PC-9 (cell line): Measurements from ENCODE around the gene TMEM9B. TPM values are rescaled to one million over a fixed set of nuclear protein-coding genes. Genes with fewer than 3 reads are reported as not detected.
A peak's percentile ranks its signal among the peaks of the same experiment; 100 is the strongest.

Experiments used
- BruUV-seq: library from RNA; stranded (reverse); fragments of 400-500 nt; replicated peaks from 2 replicates; lab custom pipeline; 2021; lab: Mats Ljungman, UMichigan
- CTCF ChIA-PET: fragments of 300-600 bp; sonication (Branson Sonifier 250); formaldehyde crosslinking; loops from one replicate; lab custom pipeline; 2022; ENCODE audit warnings: antibody characterized with exemption; lab: Charles Lee
- POLR2A ChIA-PET: fragments of 300-600 bp; sonication (Branson Sonifier 250); formaldehyde crosslinking; loops from one replicate; lab custom pipeline; 2022; ENCODE audit warnings: antibody characterized with exemption; ENCODE audit not compliant: unreplicated experiment; lab: Charles Lee
- DNase-seq, 2 experiments: peaks; one replicate each; pipeline versions ENCODE4 v3.0.0 to v3.0.0-alpha.2; 2015 to 2022; ENCODE audit warnings: mixed read lengths in 1 of 2
- H2AFZ ChIP-seq: fragments of 200-600 bp; sonication (generic); 2 replicates; pipeline ENCODE4 v1.8.1; 2017; ENCODE audit warnings: antibody characterized with exemption
- H3F3A ChIP-seq: fragments of 200-600 bp; sonication (generic); 2 replicates; pipeline ENCODE4 v1.8.1; 2017; ENCODE audit warnings: antibody characterized with exemption, mild to moderate bottlenecking, low read depth; ENCODE audit not compliant: insufficient read depth
- H3K27ac ChIP-seq: fragments of 200-600 bp; sonication (generic); 2 replicates; pipeline ENCODE4 v1.6.1; 2016; ENCODE audit warnings: mixed run types
- H3K27me3 ChIP-seq: fragments of 200-600 bp; sonication (generic); 2 replicates; pipeline ENCODE4 v1.6.1; 2016; ENCODE audit warnings: low read depth, mixed run types; ENCODE audit not compliant: insufficient read depth
- H3K36me3 ChIP-seq: fragments of 200-600 bp; sonication (generic); 2 replicates; pipeline ENCODE4 v1.6.1; 2016; ENCODE audit warnings: low read depth, mixed run types
- H3K4me1 ChIP-seq: fragments of 200-600 bp; sonication (generic); replicated peaks from 2 replicates; pipeline ENCODE4 v1.6.1; 2016; ENCODE audit warnings: mixed run types; ENCODE audit not compliant: insufficient read depth
- H3K4me2 ChIP-seq: fragments of 200-600 bp; sonication (generic); 2 replicates; pipeline ENCODE4 v1.6.1; 2017; ENCODE audit warnings: mixed run types
- H3K4me3 ChIP-seq: fragments of 200-600 bp; sonication (generic); 2 replicates; pipeline ENCODE4 v1.6.1; 2016; ENCODE audit warnings: mixed run types
- H3K79me2 ChIP-seq: fragments of 200-600 bp; sonication (generic); 2 replicates; pipeline ENCODE4 v1.6.1; 2017; ENCODE audit warnings: low read depth, mixed run types
- H3K9me2 ChIP-seq: fragments of 200-600 bp; sonication (generic); 2 replicates; pipeline ENCODE4 v1.8.1; 2017; ENCODE audit warnings: mild to moderate bottlenecking; ENCODE audit not compliant: insufficient read depth
- H3K9me3 ChIP-seq: fragments of 200-600 bp; sonication (generic); 2 replicates; pipeline ENCODE4 v1.8.1; 2016; ENCODE audit warnings: low read depth; ENCODE audit not compliant: insufficient read depth
- H4K20me1 ChIP-seq: fragments of 200-600 bp; sonication (generic); 2 replicates; pipeline ENCODE4 v1.8.1; 2017; ENCODE audit not compliant: insufficient read depth
- CTCF ChIP-seq: fragments of 200-600 bp; sonication (generic); conservative IDR thresholded peaks from 2 replicates; pipeline ENCODE4 v1.6.1; 2017; ENCODE audit warnings: mixed run types, antibody characterized with exemption, mild to moderate bottlenecking, moderate library complexity
- EZH2 ChIP-seq: fragments of 200-600 bp; sonication (generic); IDR thresholded peaks from 2 replicates; pipeline ENCODE4 v1.8.0; 2017; ENCODE audit warnings: antibody characterized with exemption, low read depth
- intact Hi-C: fragments of 100-400 bp; cut with micrococcal nuclease; formaldehyde crosslinking; loops from one replicate; pipeline ENCODE4 v1.10.0; 2022; ENCODE audit not compliant: unreplicated experiment
- total RNA-seq: library from RNA; stranded (reverse); gene quantifications from 2 replicates; pipeline ENCODE4 v1.2.3, GENCODE V29; 2021

The TMEM9B gene
- total RNA-seq, 1 experiment from 2014 or later: 13.4 TPM

GRCh38 chr11:9004183-9004926 lies 40.1 kb upstream of the TMEM9B start:
- H4K20me1 ChIP-seq: no peaks in the 10 kb centered on the region
- H2AFZ ChIP-seq: no peak overlapping the region
- TF ChIP-seq CTCF (no peak), EZH2 (no peak)
- H3F3A ChIP-seq: no peaks in the 10 kb centered on the region
- no peak for DNase-seq
- intact Hi-C loops: no loop called here
- ChIA-PET POLR2A (no interaction called here), CTCF (no interaction called here)
- H3K9me3 ChIP-seq: no peaks in the 10 kb centered on the region
- no TSS peak for BruUV-seq
- H3K27me3 ChIP-seq: peaks cover 20% of the 10 kb centered on the region
- peak overlapping the region; percentile 64; the same call in 1 of the 2 replicates for H3K4me2 ChIP-seq
- H3K27ac ChIP-seq: no peak overlapping the region
- H3K9me2 ChIP-seq: no peaks in the 10 kb centered on the region
- H3K4me1 ChIP-seq: no peaks in the 10 kb centered on the region
- H3K79me2 ChIP-seq: no peaks in the 10 kb centered on the region
- H3K36me3 ChIP-seq: no peaks in the 10 kb centered on the region
- H3K4me3 ChIP-seq: no peak overlapping the region

GRCh38 chr11:9003573-9004182 lies 39.4 kb upstream of the TMEM9B start, which contains the start of gene NRIP3:
Gene NRIP3, minus strand, starts transcription at chr11:9004001. Its CDS starts 66 bp downstream, at chr11:9003935.
- Histone ChIP-seq H3F3A (no peaks in the 10 kb centered on the region), H3K27me3 (peaks cover 20% of the 10 kb centered on the region), H3K4me3 (peak within 1 kb of the TSS; percentile 35; the same call in 1 of the 2 replicates), H3K9me3 (no peaks in the 10 kb centered on the region), H3K27ac (no peak within 1 kb of the TSS), H3K36me3 (no peaks in the 10 kb centered on the region), H3K9me2 (no peaks in the 10 kb centered on the region), H4K20me1 (no peaks in the 10 kb centered on the region), H2AFZ (0 out of 2 replicates have a peak within 1 kb of the TSS, but pooled peaks have one; percentile 48), H3K4me2 (peak within 1 kb of the TSS; percentile 64), H3K79me2 (no peaks in the 10 kb centered on the region), H3K4me1 (no peaks in the 10 kb centered on the region)
- no TSS peak for BruUV-seq
- intact Hi-C loops: no loop called here
- TF ChIP-seq CTCF (no peak), EZH2 (no peak)
- ChIA-PET POLR2A (no interaction called here), CTCF (no interaction called here)
- peak in 1 of 2 experiments; percentile 38 for DNase-seq

- H3K4me2 ChIP-seq: peak overlapping the region; percentile 64
- H3K9me2 ChIP-seq: no peaks in the 10 kb centered on the region
- no peaks in the 10 kb centered on the region for H3F3A ChIP-seq
- no peak overlapping the region for H3K27ac ChIP-seq
- TSS peak; percentile 57 for BruUV-seq
- no peaks in the 10 kb centered on the region for H4K20me1 ChIP-seq
- H2AFZ ChIP-seq: 0 out of 2 replicates have a peak overlapping the region, but pooled peaks have one; percentile 48
- no peak for TF ChIP-seq CTCF
- no peak for TF ChIP-seq EZH2
- no peaks in the 10 kb centered on the region for H3K79me2 ChIP-seq
- CTCF ChIA-PET: no interaction called here
- intact Hi-C loops: no loop called here
- H3K4me1 ChIP-seq: no peaks in the 10 kb centered on the region
- H3K36me3 ChIP-seq: no peaks in the 10 kb centered on the region
- H3K4me3 ChIP-seq: peak overlapping the region; percentile 35; the same call in 1 of the 2 replicates
- H3K9me3 ChIP-seq: no peaks in the 10 kb centered on the region
- peaks cover 20% of the 10 kb centered on the region for H3K27me3 ChIP-seq
- POLR2A ChIA-PET: no interaction called here
- DNase-seq: no peak
Observed at GRCh38 chr11:9002920-9003572, 38.8 kb upstream of the TMEM9B start.
